HG03097 (cell line): ENCODE results near the gene MAMSTR.
"Not testable (repeated sequence)": the region's sequence is repeated elsewhere in the genome, so short reads cannot be mapped to it uniquely, and the experiment has no call there.

ENCODE experiments used
- ATAC-seq: cut with Tn5 transposase; IDR thresholded peaks from one replicate; pipeline ENCODE4 v1.9.1; 2021; ENCODE audit not compliant: unreplicated experiment, low FRiP score

Gene MAMSTR

DNA sequence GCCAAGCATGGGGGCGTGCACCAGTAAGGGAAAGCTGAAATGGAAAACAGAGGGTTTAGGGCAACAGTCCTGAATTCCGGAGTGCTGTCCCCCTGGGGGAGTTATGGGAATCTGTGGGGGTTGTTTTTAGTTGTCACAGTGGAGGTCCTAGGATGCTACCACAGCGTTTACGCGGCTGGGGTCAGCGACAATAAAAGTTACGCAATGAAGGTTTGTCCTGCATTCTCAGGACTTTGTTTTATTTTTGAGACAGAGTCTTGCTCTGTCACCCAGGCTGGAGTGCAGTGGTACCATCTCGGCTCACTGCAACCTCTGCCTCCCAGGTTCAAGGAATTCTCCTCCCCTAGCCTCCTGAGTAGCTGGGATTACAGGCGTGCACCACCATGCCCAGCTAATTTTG lies 25.9 kb downstream of the MAMSTR start:
- not testable (repeated sequence) for ATAC-seq

DNA sequence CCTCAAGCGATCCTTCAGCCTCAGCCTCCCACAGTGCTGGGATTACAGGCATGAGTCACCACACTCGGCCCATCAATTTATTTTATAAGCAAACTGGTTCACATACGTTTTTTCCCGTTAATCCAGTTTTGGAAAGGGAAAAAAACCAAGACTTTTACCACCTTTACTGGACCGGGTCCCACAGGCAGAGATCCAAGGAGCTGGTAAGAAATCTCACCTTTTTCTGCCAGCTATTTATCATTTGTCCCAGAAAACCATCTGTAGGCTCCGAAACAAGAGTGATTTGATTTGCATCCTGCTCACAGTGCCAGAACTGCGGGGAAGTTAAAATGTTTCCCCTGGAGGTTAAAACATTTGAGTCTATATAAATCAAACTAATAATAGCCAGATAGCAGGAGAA lies 30.1 kb downstream of the MAMSTR start:
- ATAC-seq: no peak

DNA sequence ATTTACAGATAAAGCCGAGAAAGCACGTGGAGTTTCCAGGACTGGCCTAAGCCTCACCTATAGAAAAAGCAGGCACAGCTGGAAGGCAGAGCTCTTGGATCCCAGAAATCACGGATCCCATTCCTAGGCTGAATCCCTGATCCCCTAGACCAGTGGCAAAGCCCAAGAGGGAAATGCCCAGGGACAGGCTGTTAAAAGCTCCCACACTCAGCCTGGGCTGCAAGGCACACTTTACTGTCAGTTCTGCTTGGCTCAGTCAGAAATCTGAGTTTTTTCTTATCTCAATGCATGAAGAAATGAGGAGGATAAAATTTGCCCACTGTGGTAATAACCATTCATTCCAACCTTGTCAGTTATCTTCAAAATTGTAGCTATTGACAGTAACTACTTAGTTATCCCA lies 31.7 kb downstream of the MAMSTR start:
- ATAC-seq: no peak

DNA sequence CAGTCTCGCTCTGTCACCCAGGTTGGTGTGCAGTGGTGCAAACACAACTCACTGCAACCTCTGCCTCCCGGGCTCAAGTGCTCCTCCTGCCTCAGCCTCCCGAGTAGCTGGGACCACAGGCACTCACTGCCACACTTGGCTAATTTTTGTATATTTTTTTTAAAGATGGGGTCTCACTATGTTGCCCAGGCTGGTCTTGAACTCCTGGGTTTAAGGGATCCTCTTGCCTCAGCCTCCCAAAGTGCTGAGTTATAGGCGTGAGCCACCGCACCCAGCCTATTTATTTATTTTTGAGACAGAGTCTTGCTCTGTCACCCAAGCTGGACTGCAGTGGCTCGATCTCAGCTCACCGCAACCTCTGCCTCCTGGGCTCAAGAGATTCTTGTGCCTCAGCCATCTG lies 32.9 kb downstream of the MAMSTR start:
- not testable (repeated sequence) for ATAC-seq

DNA sequence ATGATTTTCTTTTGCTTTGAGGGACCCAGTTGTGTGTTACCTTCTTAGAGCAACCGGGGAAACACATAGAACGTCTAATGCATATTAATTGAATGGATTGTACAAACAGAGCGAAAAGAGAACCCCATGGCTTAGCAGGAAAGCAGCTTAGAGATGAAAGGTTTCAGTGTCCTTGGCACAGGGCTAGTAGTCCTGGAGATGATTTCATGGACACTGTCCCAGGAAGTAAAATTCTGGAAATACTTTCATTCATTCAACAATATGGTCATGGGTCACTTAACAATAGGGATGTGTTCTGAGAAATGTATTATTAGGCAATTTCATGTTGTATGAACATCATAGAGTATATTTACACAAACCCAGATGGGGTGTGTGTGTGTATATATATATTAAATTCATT lies 33.4 kb downstream of the MAMSTR start:
- no peak for ATAC-seq

DNA sequence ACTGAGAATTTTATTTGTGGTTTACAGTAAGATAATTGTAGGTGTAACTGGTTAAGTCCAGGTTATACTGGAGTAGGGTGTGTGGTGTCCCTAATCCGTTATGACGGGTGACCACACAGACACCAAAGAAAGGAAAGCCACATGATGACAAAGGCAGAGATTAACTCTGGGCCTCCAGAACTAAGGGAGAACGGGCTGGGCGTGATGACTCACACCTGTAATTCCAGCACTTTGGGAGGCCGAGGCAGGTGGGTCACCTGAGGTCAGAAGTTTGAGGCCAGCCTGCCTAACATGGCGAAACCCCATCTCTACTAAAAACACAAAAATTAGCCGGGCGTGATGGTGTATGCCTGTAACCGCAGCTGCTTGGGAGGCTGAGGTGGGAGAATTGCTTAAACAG lies 33.9 kb downstream of the MAMSTR start:
- ATAC-seq: no peak

DNA sequence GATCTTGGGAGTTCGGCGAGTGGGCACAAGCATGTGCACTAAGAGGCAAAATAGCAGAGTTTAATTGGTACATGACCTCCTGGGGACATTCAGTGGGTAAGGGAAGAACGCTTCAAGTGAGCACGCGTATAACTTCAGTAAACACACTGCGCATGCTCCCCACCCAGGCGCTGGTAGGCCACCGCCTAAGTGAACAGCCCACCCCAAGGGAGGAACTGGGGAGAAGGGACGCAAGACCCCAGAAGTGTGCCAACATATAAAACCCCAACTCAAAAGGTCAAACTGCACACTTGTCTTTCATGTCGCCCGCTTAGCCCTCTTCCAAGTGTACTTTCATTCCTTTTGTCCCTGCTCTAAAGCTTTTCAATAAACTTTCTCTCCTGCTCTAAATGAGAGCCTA lies 36.2 kb downstream of the MAMSTR start:
- ATAC-seq: no peak

DNA sequence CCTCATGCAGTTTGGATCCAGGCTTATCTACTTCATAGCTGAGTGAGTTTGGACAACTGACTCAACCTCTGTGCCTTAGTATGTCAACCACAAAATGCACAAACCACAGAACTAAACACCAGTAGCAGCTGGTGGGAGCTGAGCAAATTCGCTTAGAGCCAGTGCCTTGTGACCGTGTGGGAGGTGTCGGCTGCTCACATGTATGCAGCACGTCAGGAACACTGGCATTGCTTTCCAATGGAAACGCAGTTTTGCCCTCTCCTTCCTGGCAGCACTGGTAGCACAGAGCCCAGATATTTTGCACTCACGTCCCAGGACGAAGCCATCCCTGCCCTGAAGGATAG lies 38.4 kb downstream of the MAMSTR start:
- no peak for ATAC-seq

DNA sequence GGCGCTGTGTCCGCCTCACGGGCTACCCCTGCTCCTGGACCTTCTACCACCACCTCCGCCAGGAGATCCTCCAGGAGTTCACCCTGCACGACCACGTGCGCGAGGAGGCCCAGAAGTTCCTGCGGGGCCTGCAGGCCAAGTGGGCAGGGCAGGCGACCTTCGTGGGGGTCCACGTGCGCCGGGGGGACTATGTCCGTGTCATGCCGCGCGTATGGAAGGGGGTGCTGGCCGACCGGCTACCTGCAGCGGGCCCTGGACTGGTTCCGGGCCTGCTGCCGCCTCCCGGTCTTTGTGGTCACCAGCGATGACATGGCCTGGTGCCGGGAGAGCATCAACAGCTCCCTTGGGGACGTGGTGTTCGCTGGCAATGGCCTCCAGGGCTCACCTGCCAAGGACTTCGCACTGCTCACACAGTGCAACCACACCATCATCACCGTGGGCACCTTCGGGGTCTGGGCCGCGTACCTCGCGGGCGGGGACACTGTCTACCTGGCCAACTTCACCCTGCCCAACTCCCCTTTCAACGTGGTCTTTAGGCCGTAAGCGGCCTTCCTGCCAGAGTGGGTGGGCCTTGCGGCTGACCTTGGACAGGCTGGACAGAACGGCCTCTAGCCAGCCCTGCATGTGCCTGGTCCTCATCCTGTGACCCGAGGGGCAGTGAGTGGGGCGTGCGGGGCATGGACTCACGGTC lies 38.9 kb downstream of the MAMSTR start:
- no peak for ATAC-seq

DNA sequence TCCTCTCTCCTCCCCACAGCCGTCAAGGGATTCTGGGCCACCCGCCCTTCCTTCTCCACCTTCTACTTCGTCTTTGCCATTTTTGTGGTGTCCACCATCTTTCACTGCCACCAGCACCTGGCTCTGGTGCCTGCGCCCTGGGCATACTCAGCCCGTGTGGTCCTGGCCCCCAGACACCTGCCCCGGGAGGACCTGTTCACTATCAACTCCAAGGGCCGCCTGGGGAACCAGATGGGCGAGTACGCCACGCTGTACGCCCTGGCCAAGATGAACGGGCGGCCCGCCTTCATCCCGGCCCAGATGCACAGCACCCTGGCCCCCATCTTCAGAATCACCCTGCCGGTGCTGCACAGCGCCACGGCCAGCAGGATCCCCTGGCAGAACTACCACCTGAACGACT lies 39.5 kb downstream of the MAMSTR start:
- ATAC-seq: not testable (repeated sequence)

DNA sequence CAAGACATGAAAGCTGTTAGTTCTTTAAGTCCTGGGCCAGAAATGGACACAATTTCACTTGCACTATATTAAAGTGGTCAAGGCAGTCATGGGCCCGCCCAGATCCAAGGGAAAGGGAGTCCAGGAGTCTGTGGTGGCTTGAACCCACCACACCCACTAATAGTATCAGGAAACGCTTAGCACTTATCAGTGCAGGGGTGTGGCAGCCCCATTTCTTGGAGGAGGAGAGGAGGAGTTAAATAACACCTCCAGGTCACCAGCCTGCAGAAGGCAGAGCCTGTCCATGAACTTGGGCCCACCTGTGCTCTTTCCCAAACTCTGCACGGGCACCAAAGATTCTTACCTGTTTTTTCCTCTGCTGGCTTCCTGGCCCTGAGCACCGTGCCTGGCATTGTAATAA lies 41.3 kb downstream of the MAMSTR start:
- ATAC-seq: no peak

DNA sequence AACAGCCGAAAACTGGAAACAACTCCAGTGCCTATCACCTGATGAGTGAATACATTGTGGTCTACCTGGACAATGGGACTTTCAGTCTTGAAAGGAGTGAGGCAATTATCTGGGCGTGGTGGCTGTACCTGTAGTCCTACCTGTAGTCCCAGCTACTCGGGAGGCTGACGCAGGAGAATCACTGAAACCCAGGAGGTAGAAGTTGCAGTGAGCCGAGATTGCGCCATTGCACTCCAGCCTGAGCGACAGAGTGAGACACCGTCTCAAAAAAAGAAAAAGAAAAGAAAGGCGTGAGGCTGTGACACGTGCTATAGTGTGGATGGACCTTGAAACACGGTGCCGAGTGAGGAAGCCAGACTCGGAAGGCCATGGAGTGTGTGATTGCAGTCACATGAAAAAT lies 42.6 kb downstream of the MAMSTR start:
- no peak for ATAC-seq

DNA sequence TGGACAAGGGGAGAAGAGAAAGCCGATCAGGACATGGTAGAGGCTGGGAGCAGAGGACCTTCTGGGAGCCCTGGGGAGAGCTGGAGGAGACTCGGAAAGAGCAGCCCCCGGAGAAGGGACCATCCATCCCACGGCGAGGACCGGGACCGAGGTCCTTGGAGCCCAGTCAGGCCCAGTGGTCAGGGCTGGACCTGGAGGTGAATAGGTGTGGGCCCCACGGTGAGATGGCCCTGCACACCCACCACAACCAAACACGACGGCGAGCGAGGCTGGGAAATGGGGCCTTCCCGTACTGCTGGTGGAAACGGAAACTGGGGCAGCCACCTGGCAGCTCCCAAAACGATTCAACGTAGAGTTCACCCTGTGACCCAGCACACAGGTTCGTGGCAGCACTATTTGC lies 43.0 kb downstream of the MAMSTR start:
- no peak for ATAC-seq

DNA sequence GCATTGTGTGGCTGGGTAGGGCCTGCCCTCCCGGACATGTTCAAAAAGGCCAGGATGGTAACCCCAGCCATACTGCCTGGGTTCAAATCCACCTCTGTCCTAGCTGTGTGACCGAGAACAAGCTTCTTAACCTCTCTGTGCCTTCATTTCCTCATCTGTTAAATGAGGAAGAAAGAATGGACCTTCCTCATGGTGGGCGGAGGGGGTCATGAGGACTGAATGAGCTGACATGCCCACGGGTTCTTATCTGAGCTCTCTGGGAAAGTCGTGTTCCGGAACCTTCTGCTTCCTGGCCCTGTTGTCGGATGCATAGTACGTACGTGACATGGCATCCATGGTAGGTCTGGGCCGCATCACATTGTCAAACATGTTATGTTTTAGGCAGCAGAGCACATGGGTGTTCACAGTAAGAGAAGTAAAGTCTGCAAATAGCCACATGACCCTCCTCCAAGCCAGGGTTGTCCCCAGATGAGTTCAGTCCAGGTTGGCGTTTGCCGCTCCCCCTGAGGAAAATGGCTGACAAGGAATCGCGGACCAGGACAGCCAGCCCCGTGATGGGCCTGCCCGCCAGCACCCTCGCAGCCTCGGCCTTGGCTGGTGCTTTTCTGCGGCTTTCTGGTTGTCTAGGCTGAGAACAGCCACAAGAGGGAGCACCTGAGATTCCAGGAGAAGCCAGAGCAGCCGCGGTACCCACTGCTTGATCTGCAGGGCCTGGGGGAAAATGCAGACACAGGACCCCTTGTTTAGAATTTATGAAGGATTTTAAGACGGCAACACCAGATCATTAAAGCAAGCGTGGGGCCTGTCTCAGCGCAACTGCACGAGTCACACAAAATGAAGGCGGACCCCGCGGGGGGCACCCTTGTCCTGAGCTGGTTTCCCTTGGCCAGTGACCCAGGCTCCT lies 44.4 kb downstream of the MAMSTR start:
- ATAC-seq: no peak

DNA sequence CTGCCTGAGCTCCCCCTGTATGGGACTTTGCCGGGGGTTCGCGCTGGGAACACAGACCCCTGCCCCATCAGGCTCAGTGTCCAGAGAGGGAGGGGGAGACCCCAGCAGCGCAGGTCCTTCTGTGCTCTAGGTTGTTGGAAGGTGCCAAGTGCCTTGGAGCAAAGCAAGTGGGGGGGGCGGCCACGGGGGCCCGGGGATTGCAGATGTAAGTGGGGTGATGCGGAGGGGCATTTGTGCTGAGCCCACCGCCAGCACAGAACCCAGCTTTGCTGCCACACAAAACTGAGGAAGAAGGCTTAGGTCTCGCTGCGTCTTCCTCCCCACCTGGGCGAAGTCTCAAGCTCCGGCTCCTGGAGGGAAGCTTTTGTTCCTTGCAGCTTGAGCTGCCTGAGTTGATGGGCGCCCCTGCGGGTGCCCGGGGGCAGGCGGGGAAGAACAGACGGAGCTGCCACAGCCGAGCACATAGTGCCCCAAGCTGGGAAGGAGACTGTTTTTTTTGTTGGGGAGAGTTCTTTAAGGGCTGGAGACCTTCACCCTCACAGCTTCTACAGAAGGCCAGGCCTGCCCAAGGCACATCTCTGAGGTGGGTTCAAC lies 45.2 kb downstream of the MAMSTR start:
- no peak for ATAC-seq

DNA sequence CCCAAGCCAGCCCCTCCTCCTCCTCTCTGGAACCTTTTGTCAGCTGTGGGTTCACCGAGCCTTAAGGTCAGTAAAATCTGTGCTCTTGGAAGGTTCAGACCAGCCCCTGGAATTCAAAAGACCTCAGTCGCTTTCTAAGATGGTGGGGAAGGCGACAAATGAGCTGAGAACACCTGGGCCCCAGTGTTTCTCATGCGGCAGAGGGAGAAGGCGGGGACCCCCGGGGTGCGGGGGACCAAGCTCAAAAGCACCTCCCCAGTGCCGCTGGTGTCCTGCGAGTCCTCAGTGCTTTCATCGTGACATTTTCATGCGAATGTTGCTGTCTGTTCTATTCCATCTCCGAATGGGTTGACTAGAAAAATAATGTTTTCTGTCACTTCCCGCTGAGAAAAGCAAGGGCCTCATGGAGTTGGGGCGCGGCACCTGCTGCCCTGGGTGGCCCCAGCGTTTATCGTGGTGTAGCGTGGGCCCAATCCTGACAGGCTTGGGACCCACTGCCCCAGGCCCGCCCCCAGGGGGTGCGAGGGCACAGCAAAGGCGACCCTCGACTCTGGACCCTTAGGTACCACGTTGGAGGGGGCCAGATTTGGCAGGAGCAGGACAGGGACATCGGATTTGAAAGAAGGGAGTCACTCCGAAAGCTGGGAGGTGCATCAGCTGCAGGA lies 46.0 kb downstream of the MAMSTR start:
- ATAC-seq: no peak

DNA sequence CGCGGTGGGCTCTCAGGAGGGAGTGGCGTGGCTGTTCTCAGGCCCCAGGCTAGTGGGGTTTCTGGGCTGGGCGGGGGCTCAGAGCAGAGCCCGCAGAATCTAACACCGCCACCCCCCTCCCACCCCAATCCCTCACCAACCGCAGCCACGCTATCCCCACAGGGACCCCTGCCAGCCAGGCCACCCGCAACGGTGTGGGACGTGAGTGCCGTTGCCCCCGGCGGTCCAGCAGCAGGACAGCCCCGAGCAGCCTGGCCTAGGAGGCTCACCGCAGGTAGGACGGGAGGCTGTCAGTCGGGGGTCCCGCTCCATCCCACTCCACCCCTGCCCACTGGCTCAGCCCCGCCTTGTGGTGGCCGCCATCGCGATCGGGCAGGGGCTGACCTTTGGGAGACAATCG lies 46.5 kb downstream of the MAMSTR start, which contains the start of gene NTN5:
TSS of gene NTN5 (minus strand) at position 24 of the 400 bp plus-strand sequence. CDS start 2,031 bp downstream, outside the sequence.
- no peak for ATAC-seq

DNA sequence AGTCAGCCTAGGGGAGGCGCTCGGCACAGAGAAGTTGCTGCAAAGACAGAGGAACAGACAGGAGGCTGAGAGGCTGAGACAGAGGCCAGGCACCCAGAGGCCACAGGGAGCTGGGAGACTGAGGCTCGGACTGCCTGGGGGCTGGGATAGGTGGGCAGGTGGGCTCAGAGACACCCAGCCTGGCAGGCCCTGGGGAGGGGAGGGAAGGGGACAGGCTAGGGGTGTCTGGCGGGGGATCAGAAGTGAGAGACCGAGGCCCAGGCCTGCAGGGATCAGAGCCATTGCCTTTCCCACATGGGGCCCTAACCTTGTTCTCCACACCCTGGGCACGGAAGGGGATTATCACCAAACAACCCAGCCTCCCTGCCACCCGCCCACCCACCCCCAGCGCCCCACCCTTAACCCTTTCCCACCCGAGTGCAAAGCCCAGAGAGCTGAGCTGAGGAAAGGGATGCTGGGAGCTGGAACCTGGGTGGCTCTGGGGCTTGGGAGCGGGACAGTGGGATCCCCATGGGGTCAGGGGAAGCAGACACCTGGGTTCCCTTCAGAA lies 48.0 kb downstream of the MAMSTR start:
- no peak for ATAC-seq

DNA sequence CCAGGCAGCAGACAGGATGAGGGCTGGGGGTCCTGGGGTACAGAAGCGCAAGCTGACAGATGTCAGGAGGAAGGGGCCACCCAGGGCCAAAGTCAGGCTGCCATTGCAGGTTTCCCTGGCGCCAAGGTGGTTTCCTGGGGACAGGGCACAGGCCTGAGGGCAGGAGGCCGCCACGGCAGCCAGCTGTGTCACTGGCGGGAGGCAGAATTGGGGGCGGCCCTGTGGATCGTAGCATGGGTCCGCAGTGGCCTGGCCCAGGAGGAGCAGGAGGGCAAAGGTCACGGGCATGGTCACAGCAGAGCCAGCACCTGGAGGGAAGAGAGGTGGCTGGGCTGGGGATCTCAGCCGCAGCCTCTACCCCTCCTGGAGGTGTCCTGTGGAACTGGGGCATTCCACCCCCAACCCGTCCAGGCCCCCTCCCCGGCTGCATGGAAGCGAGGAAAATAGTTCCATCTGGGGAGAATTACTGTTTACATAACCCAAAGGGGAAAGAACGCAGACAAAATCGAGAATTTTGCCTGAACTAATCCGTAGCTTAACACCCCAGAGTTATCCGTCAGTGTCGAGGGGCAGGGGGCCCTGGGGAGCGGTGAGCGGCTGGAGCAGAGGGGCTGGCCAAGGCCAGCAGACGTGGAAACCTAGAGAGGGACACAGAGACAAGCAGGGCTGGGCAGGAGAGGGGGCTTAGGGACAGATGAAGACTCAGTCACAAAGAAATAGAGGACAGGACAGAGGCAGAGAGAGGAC lies 48.7 kb downstream of the MAMSTR start:
- ATAC-seq: no peak
